Measurements from ENCODE around the gene RAPGEF2. TPM values are rescaled to one million over a fixed set of nuclear protein-coding genes. Genes with fewer than 3 reads are reported as not detected.

RAPGEF2 gene
- total RNA-seq, 1 experiment from 2014 or later, result 26.3 TPM

- H3K9me3 Mint-ChIP-seq (ENCODE audit: unreplicated experiment), result no peaks in the 10 kb centered on the region
- no peak overlapping the region for H3K4me3 Mint-ChIP-seq (ENCODE audit: unreplicated experiment)
- peaks cover 21% of the 10 kb centered on the region for H3K4me1 Mint-ChIP-seq (ENCODE audit: insufficient read depth, unreplicated experiment)
- TF ChIP-seq CTCF (IDR thresholded peaks at IDR 0.05; ENCODE audit: unreplicated experiment), result no peak
- no peaks in the 10 kb centered on the region for H3K27me3 Mint-ChIP-seq (ENCODE audit: insufficient read depth, unreplicated experiment)
- POLR2A ChIA-PET, result interaction anchor here (1.5 to 4.4 kb wide), 3 partner anchors 12 to 57 kb away, joined by 5 to 30 read pairs (median 11); no protein-coding TSS in a partner anchor
- BruUV-seq (replicated peaks), result no TSS peak
- DNase-seq (ENCODE audit: unreplicated experiment), result no peak
- peaks cover 5% of the 10 kb centered on the region for H3K36me3 Mint-ChIP-seq (ENCODE audit: insufficient read depth, unreplicated experiment)
- no peak overlapping the region for H3K27ac Mint-ChIP-seq (ENCODE audit: low read depth, unreplicated experiment)
- CTCF ChIA-PET, result no interaction called here
- intact Hi-C loops (cut with micrococcal nuclease), result no loop called here
These were observed 181.9 kb downstream of the RAPGEF2 start for GRCh38 chr4:159284733-159285132.

- intact Hi-C loops (cut with micrococcal nuclease), result no loop called here
- no peak for TF ChIP-seq CTCF (IDR thresholded peaks at IDR 0.05; ENCODE audit: unreplicated experiment)
- BruUV-seq (replicated peaks), result no TSS peak
- no peak overlapping the region for H3K4me3 Mint-ChIP-seq (ENCODE audit: unreplicated experiment)
- H3K9me3 Mint-ChIP-seq (ENCODE audit: unreplicated experiment), result no peaks in the 10 kb centered on the region
- ChIA-PET POLR2A (no interaction called here), CTCF (interaction anchor here (0.6 kb wide), 2 partner anchors 9 to 97 kb away, joined by 4 read pairs; no protein-coding TSS in a partner anchor)
- peaks cover 6% of the 10 kb centered on the region for H3K36me3 Mint-ChIP-seq (ENCODE audit: insufficient read depth, unreplicated experiment)
- no peak overlapping the region for H3K27ac Mint-ChIP-seq (ENCODE audit: low read depth, unreplicated experiment)
- no peak for DNase-seq (ENCODE audit: unreplicated experiment)
- H3K27me3 Mint-ChIP-seq (ENCODE audit: insufficient read depth, unreplicated experiment), result no peaks in the 10 kb centered on the region
- H3K4me1 Mint-ChIP-seq (ENCODE audit: insufficient read depth, unreplicated experiment), result peaks cover 43% of the 10 kb centered on the region
These were observed 184.9 kb downstream of the RAPGEF2 start for GRCh38 chr4:159287767-159288166.

- peaks cover 6% of the 10 kb centered on the region for H3K36me3 Mint-ChIP-seq (ENCODE audit: insufficient read depth, unreplicated experiment)
- ChIA-PET CTCF (interaction anchor here (1.1 to 1.2 kb wide), 2 partner anchors 9 to 13 kb away, joined by 3 to 4 read pairs; no protein-coding TSS in a partner anchor), POLR2A (interaction anchor here (0.9 to 1.5 kb wide), 2 partner anchors 14 to 61 kb away, joined by 4 read pairs; no protein-coding TSS in a partner anchor)
- no peaks in the 10 kb centered on the region for H3K27me3 Mint-ChIP-seq (ENCODE audit: insufficient read depth, unreplicated experiment)
- no peak for DNase-seq (ENCODE audit: unreplicated experiment)
- no peak overlapping the region for H3K4me3 Mint-ChIP-seq (ENCODE audit: unreplicated experiment)
- TF ChIP-seq CTCF (IDR thresholded peaks at IDR 0.05; ENCODE audit: unreplicated experiment), result no peak
- peaks cover 32% of the 10 kb centered on the region for H3K4me1 Mint-ChIP-seq (ENCODE audit: insufficient read depth, unreplicated experiment)
- H3K9me3 Mint-ChIP-seq (ENCODE audit: unreplicated experiment), result no peaks in the 10 kb centered on the region
- intact Hi-C loops (cut with micrococcal nuclease), result loop anchor here (10.0 kb wide), 1 partner anchor 155 kb away; no protein-coding TSS in a partner anchor
- no TSS peak for BruUV-seq (replicated peaks)
- H3K27ac Mint-ChIP-seq (ENCODE audit: low read depth, unreplicated experiment), result no peak overlapping the region
These were observed 186.8 kb downstream of the RAPGEF2 start for GRCh38 chr4:159289682-159290081.

- peak overlapping the region; percentile 65 for H3K27ac Mint-ChIP-seq (ENCODE audit: low read depth, unreplicated experiment)
- no peak for TF ChIP-seq CTCF (IDR thresholded peaks at IDR 0.05; ENCODE audit: unreplicated experiment)
- no peaks in the 10 kb centered on the region for H3K9me3 Mint-ChIP-seq (ENCODE audit: unreplicated experiment)
- H3K27me3 Mint-ChIP-seq (ENCODE audit: insufficient read depth, unreplicated experiment), result no peaks in the 10 kb centered on the region
- ChIA-PET POLR2A (interaction anchor here (1.5 kb wide), 1 partner anchor 14 kb away, joined by 4 read pairs; no protein-coding TSS in a partner anchor), CTCF (interaction anchor here (0.7 to 1.1 kb wide), 2 partner anchors 10 to 26 kb away, joined by 3 read pairs; no protein-coding TSS in a partner anchor)
- peaks cover 37% of the 10 kb centered on the region for H3K4me1 Mint-ChIP-seq (ENCODE audit: insufficient read depth, unreplicated experiment)
- intact Hi-C loops (cut with micrococcal nuclease), result loop anchor here (10.0 kb wide), 1 partner anchor 154 kb away; no protein-coding TSS in a partner anchor
- BruUV-seq (replicated peaks), result no TSS peak
- peaks cover 6% of the 10 kb centered on the region for H3K36me3 Mint-ChIP-seq (ENCODE audit: insufficient read depth, unreplicated experiment)
- H3K4me3 Mint-ChIP-seq (ENCODE audit: unreplicated experiment), result no peak overlapping the region
- no peak for DNase-seq (ENCODE audit: unreplicated experiment)
These were observed 187.6 kb downstream of the RAPGEF2 start for GRCh38 chr4:159290321-159291030.

All from MCF 10A (cell line).